OCI-LY1 (cell line): ENCODE measurements around the gene CBR4.

ENCODE experiments used
- H2AFZ ChIP-seq: fragments of 200-600 bp; sonication (generic), shearing (Covaris generic); 2 replicates; pipeline ENCODE4 v1.6.0; 2014; ENCODE audit warnings: antibody characterized with exemption, mild to moderate bottlenecking, low read length
- H3F3A ChIP-seq: fragments of 200-600 bp; sonication (generic), shearing (Covaris generic); 2 replicates; pipeline ENCODE4 v1.6.0; 2014; ENCODE audit warnings: mild to moderate bottlenecking, antibody characterized with exemption, low read length, moderate library complexity; ENCODE audit not compliant: insufficient read depth
- H3K27ac ChIP-seq: fragments of 200-600 bp; sonication (generic); 2 replicates; pipeline ENCODE4 v1.5.1; 2014; ENCODE audit warnings: low read length, mixed run types, mild to moderate bottlenecking, low read depth; ENCODE audit not compliant: poor library complexity, severe bottlenecking
- H3K27me3 ChIP-seq: fragments of 200-600 bp; sonication (generic); 2 replicates; pipeline ENCODE4 v1.6.0; 2014; ENCODE audit warnings: antibody characterized with exemption, mild to moderate bottlenecking, low read length, moderate library complexity; ENCODE audit not compliant: insufficient read depth
- H3K36me3 ChIP-seq: fragments of 200-600 bp; sonication (generic); 2 replicates; pipeline ENCODE4 v1.6.1; 2014; ENCODE audit warnings: mild to moderate bottlenecking, antibody characterized with exemption, low read length, moderate library complexity, mixed read lengths; ENCODE audit not compliant: insufficient read depth
- H3K4me1 ChIP-seq: fragments of 200-600 bp; sonication (generic); 2 replicates; pipeline ENCODE4 v1.5.1; 2014; ENCODE audit warnings: mild to moderate bottlenecking, low read length, moderate library complexity; ENCODE audit not compliant: insufficient read depth, severe bottlenecking
- H3K4me2 ChIP-seq: fragments of 200-600 bp; sonication (generic), shearing (Covaris generic); 2 replicates; pipeline ENCODE4 v1.6.1; 2014; ENCODE audit warnings: low read length
- H3K4me3 ChIP-seq: fragments of 200-600 bp; sonication (generic); 2 replicates; pipeline ENCODE4 v1.5.1; 2014; ENCODE audit warnings: low read length, low read depth, mild to moderate bottlenecking, mixed read lengths; ENCODE audit not compliant: poor library complexity, severe bottlenecking
- H3K79me2 ChIP-seq: fragments of 200-600 bp; shearing (Covaris generic); 2 replicates; pipeline ENCODE4 v1.6.1; 2016; ENCODE audit warnings: mixed run types, low read length, mixed read lengths; ENCODE audit not compliant: insufficient read depth
- H3K9ac ChIP-seq: fragments of 200-600 bp; sonication (generic), shearing (Covaris generic); 2 replicates; pipeline ENCODE4 v1.6.1; 2014; ENCODE audit warnings: mild to moderate bottlenecking, low read length, mixed read lengths
- H3K9me2 ChIP-seq: fragments of 200-600 bp; sonication (generic), shearing (Covaris generic); 2 replicates; pipeline ENCODE4 v1.6.1; 2014; ENCODE audit warnings: low read depth, mild to moderate bottlenecking, low read length, mixed read lengths
- H3K9me3 ChIP-seq: fragments of 200-600 bp; shearing (Covaris generic); 2 replicates; pipeline ENCODE4 v1.6.1; 2014; ENCODE audit warnings: low read length, mixed read lengths
- H4K20me1 ChIP-seq: fragments of 200-600 bp; sonication (generic), shearing (Covaris generic); 2 replicates; pipeline ENCODE4 v1.6.0; 2016; ENCODE audit warnings: mild to moderate bottlenecking, low read length; ENCODE audit not compliant: insufficient read depth
- EZH2 ChIP-seq: fragments of 200-600 bp; sonication (generic), shearing (Covaris generic); IDR thresholded peaks from 2 replicates; pipeline ENCODE4 v1.8.0; 2017; ENCODE audit warnings: borderline replicate concordance, mixed run types, mild to moderate bottlenecking, antibody characterized with exemption, low read length, moderate library complexity, mixed read lengths
- TF ChIP-seq, protein P1 (sequence below): fragments of 200-600 bp; sonication (generic), shearing (Covaris generic); IDR thresholded peaks from 2 replicates; pipeline ENCODE4 v1.5.1; 2017; ENCODE audit warnings: mild to moderate bottlenecking, antibody characterized with exemption, low read length, moderate library complexity, mixed read lengths

CBR4 gene

DNA sequence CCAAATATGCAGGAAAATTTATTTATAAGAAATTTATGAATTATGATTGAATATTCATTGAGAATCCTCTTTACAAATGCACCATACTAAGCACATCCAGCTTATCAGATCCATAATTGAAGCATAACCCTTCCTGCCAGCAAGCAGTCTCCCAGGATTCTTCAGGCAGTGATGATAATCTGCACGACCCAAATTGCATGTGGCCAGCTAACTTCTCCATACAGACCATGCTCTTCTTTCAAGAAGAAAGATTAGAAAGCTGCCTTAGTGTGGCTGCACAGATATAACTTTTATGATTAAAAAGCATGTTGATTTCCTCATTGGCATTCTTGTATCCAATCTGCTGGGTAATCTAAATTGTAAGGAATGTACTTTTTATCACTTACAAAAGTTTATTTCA, 3.3 kb upstream of the CBR4 start:
- no peaks in the 10 kb centered on the region for H3F3A ChIP-seq
- TF ChIP-seq EZH2: no peak
- TF ChIP-seq, protein P1, sequence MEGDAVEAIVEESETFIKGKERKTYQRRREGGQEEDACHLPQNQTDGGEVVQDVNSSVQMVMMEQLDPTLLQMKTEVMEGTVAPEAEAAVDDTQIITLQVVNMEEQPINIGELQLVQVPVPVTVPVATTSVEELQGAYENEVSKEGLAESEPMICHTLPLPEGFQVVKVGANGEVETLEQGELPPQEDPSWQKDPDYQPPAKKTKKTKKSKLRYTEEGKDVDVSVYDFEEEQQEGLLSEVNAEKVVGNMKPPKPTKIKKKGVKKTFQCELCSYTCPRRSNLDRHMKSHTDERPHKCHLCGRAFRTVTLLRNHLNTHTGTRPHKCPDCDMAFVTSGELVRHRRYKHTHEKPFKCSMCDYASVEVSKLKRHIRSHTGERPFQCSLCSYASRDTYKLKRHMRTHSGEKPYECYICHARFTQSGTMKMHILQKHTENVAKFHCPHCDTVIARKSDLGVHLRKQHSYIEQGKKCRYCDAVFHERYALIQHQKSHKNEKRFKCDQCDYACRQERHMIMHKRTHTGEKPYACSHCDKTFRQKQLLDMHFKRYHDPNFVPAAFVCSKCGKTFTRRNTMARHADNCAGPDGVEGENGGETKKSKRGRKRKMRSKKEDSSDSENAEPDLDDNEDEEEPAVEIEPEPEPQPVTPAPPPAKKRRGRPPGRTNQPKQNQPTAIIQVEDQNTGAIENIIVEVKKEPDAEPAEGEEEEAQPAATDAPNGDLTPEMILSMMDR: no peak
- no peaks in the 10 kb centered on the region for H4K20me1 ChIP-seq
- no peaks in the 10 kb centered on the region for H3K9me3 ChIP-seq
- no peak overlapping the region for H3K27ac ChIP-seq
- H3K9me2 ChIP-seq: no peaks in the 10 kb centered on the region
- H3K9ac ChIP-seq: no peak overlapping the region
- H2AFZ ChIP-seq: no peak overlapping the region
- peaks cover 7% of the 10 kb centered on the region for H3K79me2 ChIP-seq
- no peak overlapping the region for H3K4me3 ChIP-seq
- no peak overlapping the region for H3K4me2 ChIP-seq
- H3K4me1 ChIP-seq: peaks cover 12% of the 10 kb centered on the region
- no peaks in the 10 kb centered on the region for H3K36me3 ChIP-seq
- no peaks in the 10 kb centered on the region for H3K27me3 ChIP-seq

DNA sequence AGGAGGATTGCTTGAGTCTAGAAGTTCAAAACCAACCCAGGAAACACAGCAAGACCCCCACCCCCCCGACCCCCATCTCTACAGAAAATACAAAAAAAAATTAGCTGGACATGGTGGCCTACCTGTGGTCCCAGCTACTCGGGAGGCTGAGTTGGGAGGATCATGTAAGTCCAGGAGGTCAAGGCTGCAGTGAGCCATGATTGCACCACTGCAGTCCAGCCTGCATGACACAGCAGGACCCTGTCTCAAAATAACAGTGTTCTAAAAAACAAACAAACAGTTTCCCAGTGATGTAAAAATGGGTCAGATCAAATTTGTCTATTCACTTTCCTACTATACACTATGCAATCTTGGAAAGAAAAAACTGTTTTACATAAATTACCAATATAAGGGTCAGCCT, 2.0 kb upstream of the CBR4 start:
- Histone ChIP-seq H3K27me3 (no peaks in the 10 kb centered on the region), H3K36me3 (no peaks in the 10 kb centered on the region), H3K9ac (no peak overlapping the region), H4K20me1 (no peaks in the 10 kb centered on the region), H3F3A (no peaks in the 10 kb centered on the region), H3K4me1 (peaks cover 24% of the 10 kb centered on the region), H2AFZ (no peak overlapping the region), H3K4me3 (no peak overlapping the region), H3K9me2 (no peaks in the 10 kb centered on the region), H3K79me2 (peaks cover 17% of the 10 kb centered on the region), H3K9me3 (no peaks in the 10 kb centered on the region), H3K4me2 (no peak overlapping the region), H3K27ac (no peak overlapping the region)
- TF ChIP-seq, protein P1: no peak
- TF ChIP-seq EZH2: no peak

- Histone ChIP-seq H3K9me3 (no peaks in the 10 kb centered on the region), H3K4me2 (peak overlapping the region; percentile 88), H3K27ac (peak overlapping the region; percentile 77), H3K4me1 (peaks cover 34% of the 10 kb centered on the region), H4K20me1 (no peaks in the 10 kb centered on the region), H3K36me3 (peaks cover 24% of the 10 kb centered on the region; the same call in 1 of the 2 replicates), H3K4me3 (peak overlapping the region; percentile 82), H3K9me2 (no peaks in the 10 kb centered on the region), H2AFZ (no peak overlapping the region), H3K27me3 (no peaks in the 10 kb centered on the region), H3K9ac (peak overlapping the region; percentile 84), H3K79me2 (peaks cover 17% of the 10 kb centered on the region), H3F3A (no peaks in the 10 kb centered on the region)
- TF ChIP-seq, protein P1: peak; percentile 55
- no peak for TF ChIP-seq EZH2
Observed at GRCh38 chr4:169009286-169010124, 550 bp downstream of the CBR4 start.
